ENCODE measurements around the gene ME3.

Gene ME3

GRCh38 chr11:86672007-86672621, at the start of gene ME3:
Gene ME3 (minus strand): TSS chr11:86672616.
- no peak for DNase-seq (ENCODE audit: low read depth)

GRCh38 chr11:86722006-86722405, 49.6 kb upstream of the ME3 start:
- DNase-seq (ENCODE audit: low read depth), result no peak

GRCh38 chr11:86720546-86720945, 48.1 kb upstream of the ME3 start:
- DNase-seq (ENCODE audit: low read depth), result no peak

- no peak for DNase-seq (ENCODE audit: low read depth)
These were observed 47.5 kb upstream of the ME3 start for GRCh38 chr11:86719781-86720463.

- no peak for DNase-seq (ENCODE audit: low read depth)
These were observed 46.6 kb upstream of the ME3 start for GRCh38 chr11:86718999-86719398.

GRCh38 chr11:86718521-86718920, 46.1 kb upstream of the ME3 start:
- no peak for DNase-seq (ENCODE audit: low read depth)

GRCh38 chr11:86717817-86718501, 45.5 kb upstream of the ME3 start:
- no peak for DNase-seq (ENCODE audit: low read depth)

GRCh38 chr11:86715611-86716010, 43.2 kb upstream of the ME3 start:
- no peak for DNase-seq (ENCODE audit: low read depth)

- DNase-seq (ENCODE audit: low read depth), result no peak
These were observed 41.1 kb upstream of the ME3 start for GRCh38 chr11:86713552-86713951.

GRCh38 chr11:86710936-86711335, 38.5 kb upstream of the ME3 start:
- DNase-seq (ENCODE audit: low read depth), result no peak

- no peak for DNase-seq (ENCODE audit: low read depth)
These were observed 36.3 kb upstream of the ME3 start for GRCh38 chr11:86708669-86709068.

GRCh38 chr11:86706338-86707131, 34.1 kb upstream of the ME3 start:
- DNase-seq (ENCODE audit: low read depth), result no peak

GRCh38 chr11:86704710-86705109, 32.3 kb upstream of the ME3 start:
- DNase-seq (ENCODE audit: low read depth), result no peak

- no peak for DNase-seq (ENCODE audit: low read depth)
These were observed 31.6 kb upstream of the ME3 start for GRCh38 chr11:86703987-86704386.

- no peak for DNase-seq (ENCODE audit: low read depth)
These were observed 30.0 kb upstream of the ME3 start for GRCh38 chr11:86702220-86702983.

GRCh38 chr11:86699040-86699791, 26.8 kb upstream of the ME3 start:
- DNase-seq (ENCODE audit: low read depth), result no peak

- DNase-seq (ENCODE audit: low read depth), result no peak
These were observed 26.2 kb upstream of the ME3 start for GRCh38 chr11:86698639-86699038.

- no peak for DNase-seq (ENCODE audit: low read depth)
These were observed 24.0 kb upstream of the ME3 start for GRCh38 chr11:86696451-86696850.

- DNase-seq (ENCODE audit: low read depth), result no peak
These were observed 23.6 kb upstream of the ME3 start for GRCh38 chr11:86696004-86696403.

GRCh38 chr11:86695373-86695772, 23.0 kb upstream of the ME3 start:
- no peak for DNase-seq (ENCODE audit: low read depth)

GRCh38 chr11:86693518-86693917, 21.1 kb upstream of the ME3 start:
- no peak for DNase-seq (ENCODE audit: low read depth)

Measured in activated T-helper 9 cell treated with anti-CD3 and anti-CD28 coated beads, Interleukin-2, amount 50 U/mL, for 16 hours (primary cell).